AG04449 (cell line): ENCODE measurements around the gene GALNT10.

ENCODE experiments used
- CTCF ChIA-PET: fragments of 350-600 bp; formaldehyde crosslinking; extraction: SDS; loops from one replicate; lab custom pipeline; 2021; ENCODE audit warnings: antibody characterized with exemption; lab: Yijun Ruan, JAX
- POLR2A ChIA-PET: fragments of 400-600, 350-600 bp; formaldehyde crosslinking; extraction: SDS; loops from one replicate; lab custom pipeline; 2020; ENCODE audit warnings: antibody characterized with exemption, inconsistent platforms; lab: Yijun Ruan, JAX
- DNase-seq: peaks from one replicate; pipeline ENCODE4 v3.0.0-alpha.2; 2010; ENCODE audit warnings: low read depth, low spot score
- H3K4me3 ChIP-seq: 2 replicates; pipeline ENCODE4 v1.5.1; 2011; ENCODE audit warnings: low read depth, mild to moderate bottlenecking, control low read depth, low read length
- CTCF ChIP-seq: IDR thresholded peaks from one replicate; pipeline ENCODE4 v1.5.1; 2011; ENCODE audit warnings: mild to moderate bottlenecking, moderate library complexity, low read length, control low read depth, inconsistent platforms; ENCODE audit not compliant: insufficient read depth; ENCODE audit errors: missing control alignments

Gene GALNT10

GRCh38 chr5:154174091-154174490 is 16.4 kb upstream of the GALNT10 start:
- ChIA-PET POLR2A (no interaction called here), CTCF (interaction anchor here (0.7 to 2.0 kb wide), 8 partner anchors 10 to 231 kb away, joined by 3 to 13 read pairs (median 4); no protein-coding TSS in a partner anchor)
- TF ChIP-seq CTCF: no peak
- H3K4me3 ChIP-seq: no peak overlapping the region
- DNase-seq: no peak

GRCh38 chr5:154176181-154176580 is 14.4 kb upstream of the GALNT10 start:
- CTCF ChIA-PET: interaction anchor here (0.9 to 12.5 kb wide), 7 partner anchors 13 to 1643 kb away, joined by 3 to 254 read pairs (median 10); no protein-coding TSS in a partner anchor
- POLR2A ChIA-PET: interaction anchor here (0.8 to 1.2 kb wide), 2 partner anchors 21 to 101 kb away, joined by 3 read pairs; no protein-coding TSS in a partner anchor
- TF ChIP-seq CTCF: no peak
- H3K4me3 ChIP-seq: no peak overlapping the region
- DNase-seq: peak; percentile 54

- no peak for DNase-seq
- ChIA-PET POLR2A (no interaction called here), CTCF (interaction anchor here (1.0 to 12.5 kb wide), 7 partner anchors 11 to 231 kb away, joined by 3 to 254 read pairs (median 7); partner anchors contain the start of gene GALNT10)
- no peak for TF ChIP-seq CTCF
- H3K4me3 ChIP-seq: no peak overlapping the region
These were observed 11.9 kb upstream of the GALNT10 start for GRCh38 chr5:154178661-154179060.

GRCh38 chr5:154179846-154180710 is 10.5 kb upstream of the GALNT10 start:
- peak; percentile 74 for TF ChIP-seq CTCF
- CTCF ChIA-PET: interaction anchor here (0.6 to 12.5 kb wide), 35 partner anchors 10 to 1647 kb away, joined by 3 to 254 read pairs (median 4); partner anchors contain the start of gene GALNT10
- POLR2A ChIA-PET: no interaction called here
- DNase-seq: no peak
- no peak overlapping the region for H3K4me3 ChIP-seq

GRCh38 chr5:154181161-154181560 is 9.4 kb upstream of the GALNT10 start:
- no peak overlapping the region for H3K4me3 ChIP-seq
- CTCF ChIA-PET: interaction anchor here (0.9 to 12.5 kb wide), 21 partner anchors 9 to 1648 kb away, joined by 3 to 254 read pairs (median 6); partner anchors contain the start of gene GALNT10
- POLR2A ChIA-PET: no interaction called here
- TF ChIP-seq CTCF: no peak
- DNase-seq: no peak
